Spinal cord (tissue), 10 donors: ENCODE measurements around the gene TAF4B. TPM values are rescaled to one million over a fixed set of nuclear protein-coding genes. Genes with fewer than 3 reads are reported as not detected.
A peak's percentile ranks its signal among the peaks of the same experiment; 100 is the strongest.
"Not testable (repeated sequence)": the region's sequence is repeated elsewhere in the genome, so short reads cannot be mapped to it uniquely, and the experiment has no call there.

Experiments
- DNase-seq, 6 donors: peaks; one replicate each; pipeline versions ENCODE4 v3.0.0 to v3.0.0-alpha.2; 2013 to 2015; ENCODE audit warnings: low spot score in 6 of 6, low read depth in 4 of 6
- H3K27ac ChIP-seq: one replicate; pipeline ENCODE4 v1.5.1; 2013; ENCODE audit warnings: low read depth, low read length, control low read depth
- H3K27me3 ChIP-seq: one replicate; pipeline ENCODE4 v1.6.1; 2013; ENCODE audit warnings: low read length; ENCODE audit not compliant: control insufficient read depth, insufficient read depth
- H3K36me3 ChIP-seq: one replicate; pipeline ENCODE4 v1.6.1; 2013; ENCODE audit warnings: low read length; ENCODE audit not compliant: control insufficient read depth, insufficient read depth
- H3K4me1 ChIP-seq: one replicate; pipeline ENCODE4 v1.6.1; 2013; ENCODE audit warnings: low read length; ENCODE audit not compliant: control insufficient read depth, insufficient read depth
- H3K4me3 ChIP-seq: one replicate; pipeline ENCODE4 v1.5.1; 2013; ENCODE audit warnings: low read depth, low read length, control low read depth
- H3K9me3 ChIP-seq: one replicate; pipeline ENCODE4 v1.6.1; 2013; ENCODE audit warnings: low read length; ENCODE audit not compliant: control insufficient read depth, insufficient read depth
- WGBS: methylation state at CpG from one replicate; pipeline ENCODE4 v1.1.5; 2013; ENCODE audit warnings: missing lambda C conversion rate; ENCODE audit not compliant: insufficient coverage; 5-methylcytosine and 5-hydroxymethylcytosine counted together
- polyA plus RNA-seq, 2 donors: library from polyadenylated mRNA; unstranded; fragments of 120-200 nt; gene quantifications; one replicate each; pipeline ENCODE4 v1.2.1, GENCODE V29; 2013; ENCODE audit not compliant: insufficient read length in 2 of 2
- total RNA-seq, 2 donors: library from RNA; depleted of rRNA in 1 of 2; stranded (reverse); fragments of 120-200 nt in 1 of 2; fragments of >200 nt in 1 of 2; gene quantifications; one replicate each; pipeline versions ENCODE4 v1.2.3 to v1.2.4, GENCODE V29; 2013 to 2014
- donor health status: healthy.

Gene TAF4B
- total and polyA plus RNA-seq, 4 donors, result 1.6 to 4.9 (median 2.7) TPM

- 89% methylated on average over 3 of the region's 4 CpGs for WGBS
- Histone ChIP-seq H3K9me3 (no peaks in the 10 kb centered on the region), H3K4me1 (no peaks in the 10 kb centered on the region), H3K27me3 (no peaks in the 10 kb centered on the region), H3K4me3 (no peak overlapping the region), H3K36me3 (no peaks in the 10 kb centered on the region), H3K27ac (no peak overlapping the region)
- DNase-seq, result no peak
These were observed 198.3 kb downstream of the TAF4B start for GRCh38 chr18:26424428-26425147.

- Histone ChIP-seq H3K27ac (no peak overlapping the region), H3K27me3 (no peaks in the 10 kb centered on the region), H3K4me1 (no peaks in the 10 kb centered on the region), H3K9me3 (no peaks in the 10 kb centered on the region), H3K36me3 (no peaks in the 10 kb centered on the region), H3K4me3 (no peak overlapping the region)
- no peak for DNase-seq
- WGBS, result no CpG with 5 or more reads among the region's 5 CpGs
These were observed 198.9 kb downstream of the TAF4B start for GRCh38 chr18:26425148-26425531.

GRCh38 chr18:26429535-26430226 is 203.4 kb downstream of the TAF4B start:
- Histone ChIP-seq H3K9me3 (no peaks in the 10 kb centered on the region), H3K4me3 (no peak overlapping the region), H3K27ac (no peak overlapping the region), H3K27me3 (no peaks in the 10 kb centered on the region), H3K36me3 (no peaks in the 10 kb centered on the region), H3K4me1 (no peaks in the 10 kb centered on the region)
- 71% methylated on average over 2 of the region's 5 CpGs for WGBS
- DNase-seq, result peak in 1 of 6 donors; percentile 34

- H3K27me3 ChIP-seq, result peaks cover 3% of the 10 kb centered on the region
- DNase-seq, result no peak
- H3K27ac ChIP-seq, result no peak overlapping the region
- no peak overlapping the region for H3K4me3 ChIP-seq
- no peaks in the 10 kb centered on the region for H3K9me3 ChIP-seq
- H3K36me3 ChIP-seq, result no peaks in the 10 kb centered on the region
- 61% methylated on average over 3 of the region's 5 CpGs for WGBS
- H3K4me1 ChIP-seq, result peaks cover 5% of the 10 kb centered on the region
These were observed 206.6 kb downstream of the TAF4B start for GRCh38 chr18:26432651-26433424.

GRCh38 chr18:26434887-26435286 is 208.6 kb downstream of the TAF4B start:
- peaks cover 5% of the 10 kb centered on the region for H3K4me1 ChIP-seq
- peaks cover 3% of the 10 kb centered on the region for H3K27me3 ChIP-seq
- no peaks in the 10 kb centered on the region for H3K9me3 ChIP-seq
- H3K27ac ChIP-seq, result no peak overlapping the region
- H3K4me3 ChIP-seq, result no peak overlapping the region
- DNase-seq, result no peak
- H3K36me3 ChIP-seq, result no peaks in the 10 kb centered on the region
- no CpG with 5 or more reads among the region's 2 CpGs for WGBS

- Histone ChIP-seq H3K27me3 (peaks cover 3% of the 10 kb centered on the region), H3K27ac (no peak overlapping the region), H3K36me3 (no peaks in the 10 kb centered on the region), H3K4me1 (peaks cover 5% of the 10 kb centered on the region), H3K4me3 (no peak overlapping the region), H3K9me3 (no peaks in the 10 kb centered on the region)
- no peak for DNase-seq
- WGBS, result 91% methylated on average over 8 of the region's 8 CpGs
These were observed 209.3 kb downstream of the TAF4B start for GRCh38 chr18:26435415-26436095.

GRCh38 chr18:26436176-26437051 is 210.2 kb downstream of the TAF4B start:
- 65% methylated on average over 9 of the region's 11 CpGs for WGBS
- H3K9me3 ChIP-seq, result no peaks in the 10 kb centered on the region
- no peaks in the 10 kb centered on the region for H3K36me3 ChIP-seq
- DNase-seq, result no peak
- H3K4me3 ChIP-seq, result no peak overlapping the region
- H3K27me3 ChIP-seq, result peaks cover 3% of the 10 kb centered on the region
- no peak overlapping the region for H3K27ac ChIP-seq
- peaks cover 9% of the 10 kb centered on the region for H3K4me1 ChIP-seq

GRCh38 chr18:26437634-26438033 is 211.4 kb downstream of the TAF4B start:
- H3K4me1 ChIP-seq, H3K27ac ChIP-seq, H3K36me3 ChIP-seq, DNase-seq, H3K4me3 ChIP-seq, H3K27me3 ChIP-seq, H3K9me3 ChIP-seq: not testable (repeated sequence)
- no CpG with 5 or more reads among the region's 3 CpGs for WGBS

GRCh38 chr18:26438980-26439379 is 212.7 kb downstream of the TAF4B start:
- WGBS, result 93% methylated on average over 4 of the region's 5 CpGs
- peaks cover 9% of the 10 kb centered on the region for H3K4me1 ChIP-seq
- no peaks in the 10 kb centered on the region for H3K36me3 ChIP-seq

More at GRCh38 chr18:26438980-26439379, 212.7 kb downstream of the TAF4B start:
- Histone ChIP-seq H3K9me3 (no peaks in the 10 kb centered on the region), H3K27ac (no peak overlapping the region), H3K27me3 (peaks cover 3% of the 10 kb centered on the region), H3K4me3 (no peak overlapping the region)
- DNase-seq, result no peak
